Panc1 (cell line): ENCODE measurements around the gene LHX2. TPM values are rescaled to one million over a fixed set of nuclear protein-coding genes. Genes with fewer than 3 reads are reported as not detected.

Experiments
- ATAC-seq: fragments of 200-7000 bp; cut with Tn5 transposase; 2 replicates; pipeline ENCODE4 v1.9.1; 2020; ENCODE audit warnings: mild to moderate bottlenecking, moderate library complexity
- BruUV-seq: library from RNA; stranded (reverse); fragments of 400-500 nt; replicated peaks from 2 replicates; lab custom pipeline; 2021; lab: Mats Ljungman, UMichigan
- CTCF ChIA-PET: fragments of 300-600 bp; sonication (Branson Sonifier 250); formaldehyde crosslinking; loops from one replicate; lab custom pipeline; 2022; ENCODE audit warnings: antibody characterized with exemption; lab: Charles Lee
- POLR2A ChIA-PET: fragments of 300-600 bp; sonication (Branson Sonifier 250); formaldehyde crosslinking; loops from one replicate; lab custom pipeline; 2022; ENCODE audit warnings: antibody characterized with exemption; lab: Charles Lee
- DNase-seq: peaks from one replicate; pipeline ENCODE4 v3.0.0-alpha.2; 2010; ENCODE audit warnings: low read depth, low spot score
- H3K27ac ChIP-seq: 2 replicates; pipeline ENCODE4 v1.5.1; 2011; ENCODE audit warnings: mild to moderate bottlenecking, low read length, inconsistent platforms
- H3K27me3 ChIP-seq: fragments of 200-500 bp; sonication (Bioruptor generic); 2 replicates; pipeline ENCODE4 v1.6.0; 2014; ENCODE audit warnings: low read length, inconsistent platforms; ENCODE audit not compliant: control insufficient read depth, insufficient read depth
- H3K36me3 ChIP-seq: fragments of 200-500 bp; sonication (Bioruptor generic); 2 replicates; pipeline ENCODE4 v1.5.1; 2014; ENCODE audit warnings: inconsistent platforms, mild to moderate bottlenecking, low read length, moderate library complexity; ENCODE audit not compliant: control insufficient read depth, insufficient read depth
- H3K4me1 ChIP-seq: 2 replicates; pipeline ENCODE4 v1.5.1; 2011; ENCODE audit warnings: inconsistent platforms, mild to moderate bottlenecking, low read length, moderate library complexity; ENCODE audit not compliant: control insufficient read depth, insufficient read depth
- H3K4me3 ChIP-seq, 2 experiments: 2 replicates each; pipeline ENCODE4 v1.5.1; 2011 to 2012; ENCODE audit warnings: low read depth in 2 of 2, low read length in 2 of 2, mild to moderate bottlenecking in 2 of 2, inconsistent platforms in 1 of 2, moderate library complexity in 1 of 2
- H3K9me3 ChIP-seq: fragments of 200-500 bp; sonication (Bioruptor generic); 2 replicates; pipeline ENCODE4 v1.5.1; 2014; ENCODE audit warnings: low read depth, mild to moderate bottlenecking, inconsistent platforms, low read length, moderate library complexity; ENCODE audit not compliant: control insufficient read depth, insufficient read depth
- POLR2AphosphoS5 ChIP-seq: IDR thresholded peaks from 2 replicates; pipeline ENCODE4 v1.6.1; 2012; ENCODE audit warnings: mild to moderate bottlenecking, low read depth, low read length, moderate library complexity
- SIN3A ChIP-seq: IDR thresholded peaks from 2 replicates; pipeline ENCODE4 v1.6.1; 2012; ENCODE audit warnings: low read depth, mild to moderate bottlenecking, low read length, moderate library complexity, borderline replicate concordance; ENCODE audit not compliant: insufficient read depth
- TCF7L2 ChIP-seq: IDR thresholded peaks from 2 replicates; pipeline ENCODE4 v1.6.1; 2011; ENCODE audit warnings: mild to moderate bottlenecking, low read depth, low read length, inconsistent platforms
- in situ Hi-C: cut with HindIII; loops from 2 replicates; pipeline ENCODE4 v1.10.0; 2016; ENCODE audit warnings: low sequenced_read_pairs, low pct_unique_long_range_greater_than_20kb
- intact Hi-C: fragments of 100-400 bp; cut with micrococcal nuclease; formaldehyde crosslinking; loops from one replicate; pipeline ENCODE4 v1.10.0; 2022; ENCODE audit not compliant: unreplicated experiment
- total RNA-seq: library from RNA; stranded (reverse); gene quantifications from one replicate; pipeline ENCODE4 v1.2.1, GENCODE V29; 2021; ENCODE audit not compliant: unreplicated experiment
- TF ChIP-seq, protein P1 (sequence below): fragments of 450-650 bp; IDR thresholded peaks from 2 replicates; pipeline ENCODE4 v1.5.1; 2017; ENCODE audit warnings: mild to moderate bottlenecking
- TF ChIP-seq, protein P2 (sequence below), 2 experiments: IDR thresholded peaks; 2 replicates each; pipeline ENCODE4 v1.6.1; 2011 to 2012; ENCODE audit warnings: low read depth in 2 of 2, control low read depth in 1 of 2, low read length in 1 of 2, mild to moderate bottlenecking in 1 of 2, moderate library complexity in 1 of 2; ENCODE audit not compliant: insufficient read depth in 1 of 2

LHX2 gene
- total RNA-seq, 1 experiment from 2014 or later = 0.36 TPM

DNA sequence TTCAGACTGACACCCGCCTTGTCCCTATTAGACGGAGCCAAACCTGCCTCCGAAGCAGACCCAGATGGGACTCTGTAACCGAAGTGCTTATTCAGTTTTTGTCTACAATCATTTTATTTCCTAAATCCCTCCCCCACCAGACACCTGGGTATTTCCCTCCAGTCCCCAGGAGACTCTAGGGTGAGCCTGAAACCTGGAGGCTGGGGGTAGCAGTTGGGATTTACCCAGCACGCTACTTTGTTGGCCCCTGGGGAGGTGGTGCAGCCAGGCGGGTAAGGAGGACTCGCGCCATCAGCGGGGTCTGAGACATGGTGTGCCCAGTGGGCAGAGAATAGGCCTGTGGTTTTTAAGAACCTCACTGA, 1.3 kb upstream of the LHX2 start:
- Histone ChIP-seq H3K27me3 (peaks cover 14% of the 10 kb centered on the region), H3K27ac (no peak overlapping the region), H3K4me3 (no peak overlapping the region), H3K36me3 (no peaks in the 10 kb centered on the region), H3K4me1 (no peaks in the 10 kb centered on the region), H3K9me3 (no peaks in the 10 kb centered on the region)
- ChIA-PET CTCF (no interaction called here), POLR2A (no interaction called here)
- ATAC-seq = no peak
- no TSS peak for BruUV-seq
- no peak for DNase-seq
- in situ Hi-C loops (no loop called here), intact Hi-C loops (no loop called here)
- TF ChIP-seq, protein P1, sequence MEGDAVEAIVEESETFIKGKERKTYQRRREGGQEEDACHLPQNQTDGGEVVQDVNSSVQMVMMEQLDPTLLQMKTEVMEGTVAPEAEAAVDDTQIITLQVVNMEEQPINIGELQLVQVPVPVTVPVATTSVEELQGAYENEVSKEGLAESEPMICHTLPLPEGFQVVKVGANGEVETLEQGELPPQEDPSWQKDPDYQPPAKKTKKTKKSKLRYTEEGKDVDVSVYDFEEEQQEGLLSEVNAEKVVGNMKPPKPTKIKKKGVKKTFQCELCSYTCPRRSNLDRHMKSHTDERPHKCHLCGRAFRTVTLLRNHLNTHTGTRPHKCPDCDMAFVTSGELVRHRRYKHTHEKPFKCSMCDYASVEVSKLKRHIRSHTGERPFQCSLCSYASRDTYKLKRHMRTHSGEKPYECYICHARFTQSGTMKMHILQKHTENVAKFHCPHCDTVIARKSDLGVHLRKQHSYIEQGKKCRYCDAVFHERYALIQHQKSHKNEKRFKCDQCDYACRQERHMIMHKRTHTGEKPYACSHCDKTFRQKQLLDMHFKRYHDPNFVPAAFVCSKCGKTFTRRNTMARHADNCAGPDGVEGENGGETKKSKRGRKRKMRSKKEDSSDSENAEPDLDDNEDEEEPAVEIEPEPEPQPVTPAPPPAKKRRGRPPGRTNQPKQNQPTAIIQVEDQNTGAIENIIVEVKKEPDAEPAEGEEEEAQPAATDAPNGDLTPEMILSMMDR = no peak

DNA sequence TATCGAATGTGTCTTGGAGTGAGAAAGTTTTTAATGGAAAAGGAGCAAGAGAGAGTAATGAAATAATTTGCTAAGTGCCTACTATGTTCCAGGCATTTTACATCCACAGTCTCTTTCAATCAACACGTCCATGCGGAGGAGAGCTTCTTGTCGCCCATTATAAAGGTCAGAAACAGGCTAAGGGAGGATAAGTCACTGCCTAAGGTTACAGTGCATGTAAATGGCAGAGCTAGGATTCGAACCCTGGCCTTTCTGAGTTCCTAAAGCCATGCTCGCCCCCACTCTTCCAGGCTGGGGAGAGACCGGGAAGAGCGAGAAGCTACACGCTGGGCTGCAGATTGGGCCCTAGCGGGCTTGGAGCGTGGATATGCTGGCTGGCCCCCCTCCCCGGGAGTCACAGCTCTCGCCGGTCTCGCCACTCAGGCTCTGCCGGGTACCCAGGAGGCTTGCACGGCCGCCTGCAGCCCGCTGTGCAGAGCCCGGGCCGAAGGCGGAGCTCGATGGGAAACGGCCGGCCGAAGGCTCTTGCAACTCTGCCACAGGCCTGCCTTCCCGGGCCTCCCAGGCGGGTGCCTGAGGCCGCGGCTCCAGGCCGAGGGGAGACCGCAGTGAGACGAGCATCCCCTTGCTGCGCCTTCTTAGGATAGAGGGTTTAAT, 775 bp upstream of the LHX2 start:
- Histone ChIP-seq H3K4me1 (no peaks in the 10 kb centered on the region), H3K27ac (no peak overlapping the region), H3K36me3 (no peaks in the 10 kb centered on the region), H3K27me3 (peaks cover 14% of the 10 kb centered on the region), H3K4me3 (no peak overlapping the region), H3K9me3 (no peaks in the 10 kb centered on the region)
- in situ Hi-C loops (no loop called here), intact Hi-C loops (no loop called here)
- POLR2A ChIA-PET = no interaction called here
- DNase-seq (no peak), ATAC-seq (no peak)
- no TSS peak for BruUV-seq
- CTCF ChIA-PET = interaction anchor here (0.6 kb wide), 1 partner anchor 30 kb away, joined by 4 read pairs; no protein-coding TSS in a partner anchor
- TF ChIP-seq TCF7L2 (no peak), SIN3A (no peak), POLR2AphosphoS5 (no peak)
- TF ChIP-seq, protein P2, sequence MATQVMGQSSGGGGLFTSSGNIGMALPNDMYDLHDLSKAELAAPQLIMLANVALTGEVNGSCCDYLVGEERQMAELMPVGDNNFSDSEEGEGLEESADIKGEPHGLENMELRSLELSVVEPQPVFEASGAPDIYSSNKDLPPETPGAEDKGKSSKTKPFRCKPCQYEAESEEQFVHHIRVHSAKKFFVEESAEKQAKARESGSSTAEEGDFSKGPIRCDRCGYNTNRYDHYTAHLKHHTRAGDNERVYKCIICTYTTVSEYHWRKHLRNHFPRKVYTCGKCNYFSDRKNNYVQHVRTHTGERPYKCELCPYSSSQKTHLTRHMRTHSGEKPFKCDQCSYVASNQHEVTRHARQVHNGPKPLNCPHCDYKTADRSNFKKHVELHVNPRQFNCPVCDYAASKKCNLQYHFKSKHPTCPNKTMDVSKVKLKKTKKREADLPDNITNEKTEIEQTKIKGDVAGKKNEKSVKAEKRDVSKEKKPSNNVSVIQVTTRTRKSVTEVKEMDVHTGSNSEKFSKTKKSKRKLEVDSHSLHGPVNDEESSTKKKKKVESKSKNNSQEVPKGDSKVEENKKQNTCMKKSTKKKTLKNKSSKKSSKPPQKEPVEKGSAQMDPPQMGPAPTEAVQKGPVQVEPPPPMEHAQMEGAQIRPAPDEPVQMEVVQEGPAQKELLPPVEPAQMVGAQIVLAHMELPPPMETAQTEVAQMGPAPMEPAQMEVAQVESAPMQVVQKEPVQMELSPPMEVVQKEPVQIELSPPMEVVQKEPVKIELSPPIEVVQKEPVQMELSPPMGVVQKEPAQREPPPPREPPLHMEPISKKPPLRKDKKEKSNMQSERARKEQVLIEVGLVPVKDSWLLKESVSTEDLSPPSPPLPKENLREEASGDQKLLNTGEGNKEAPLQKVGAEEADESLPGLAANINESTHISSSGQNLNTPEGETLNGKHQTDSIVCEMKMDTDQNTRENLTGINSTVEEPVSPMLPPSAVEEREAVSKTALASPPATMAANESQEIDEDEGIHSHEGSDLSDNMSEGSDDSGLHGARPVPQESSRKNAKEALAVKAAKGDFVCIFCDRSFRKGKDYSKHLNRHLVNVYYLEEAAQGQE (IDR thresholded peaks at IDR 0.05; ENCODE audit: insufficient read depth in 1 of 2, low read depth in 2 of 2, low read length in 1 of 2) = no peak
- TF ChIP-seq, protein P1 = no peak
